Ramos (cell line): ENCODE results near the gene STK33.

Source experiments
- in situ Hi-C: fragments of 300-500 bp; cut with MboI; formaldehyde crosslinking; loops from one replicate; pipeline ENCODE4 v1.14.3; 2022; ENCODE audit warnings: low sequenced_read_pairs; ENCODE audit not compliant: unreplicated experiment

Gene STK33

GRCh38 chr11:8604078-8604723, 10.2 kb upstream of the STK33 start:
- in situ Hi-C loops = no loop called here

- in situ Hi-C loops = no loop called here
Measured at GRCh38 chr11:8603696-8604077, 9.7 kb upstream of the STK33 start.

GRCh38 chr11:8601376-8602133, 7.5 kb upstream of the STK33 start:
- in situ Hi-C loops = no loop called here

- in situ Hi-C loops = no loop called here
Measured at GRCh38 chr11:8598506-8598905, 4.5 kb upstream of the STK33 start.

GRCh38 chr11:8597182-8597581, 3.2 kb upstream of the STK33 start:
- in situ Hi-C loops = no loop called here

- in situ Hi-C loops = no loop called here
Measured at GRCh38 chr11:8596504-8597046, 2.5 kb upstream of the STK33 start.

GRCh38 chr11:8593455-8593854, 573 bp downstream of the STK33 start:
- in situ Hi-C loops = no loop called here

- in situ Hi-C loops = no loop called here
Measured at GRCh38 chr11:8587915-8588314, 6.1 kb downstream of the STK33 start.

- in situ Hi-C loops = no loop called here
Measured at GRCh38 chr11:8586805-8587204, 7.2 kb downstream of the STK33 start.

GRCh38 chr11:8586184-8586583, 7.8 kb downstream of the STK33 start:
- in situ Hi-C loops = no loop called here

- in situ Hi-C loops = no loop called here
Measured at GRCh38 chr11:8584511-8584910, 9.5 kb downstream of the STK33 start.

- in situ Hi-C loops = no loop called here
Measured at GRCh38 chr11:8584082-8584481, 9.9 kb downstream of the STK33 start.

- in situ Hi-C loops = no loop called here
Measured at GRCh38 chr11:8581300-8581699, 12.7 kb downstream of the STK33 start.

GRCh38 chr11:8577791-8578581, 16.0 kb downstream of the STK33 start:
- in situ Hi-C loops = no loop called here

- in situ Hi-C loops = no loop called here
Measured at GRCh38 chr11:8574798-8575197, 19.2 kb downstream of the STK33 start.

GRCh38 chr11:8573777-8574176, 20.3 kb downstream of the STK33 start:
- in situ Hi-C loops = no loop called here

GRCh38 chr11:8567602-8568198, 26.3 kb downstream of the STK33 start:
- in situ Hi-C loops = loop anchor here (10.0 kb wide), 1 partner anchor 233 kb away; no protein-coding TSS in a partner anchor

- in situ Hi-C loops = loop anchor here (10.0 kb wide), 1 partner anchor 232 kb away; no protein-coding TSS in a partner anchor
Measured at GRCh38 chr11:8566613-8567210, 27.3 kb downstream of the STK33 start.

GRCh38 chr11:8564526-8564925, 29.5 kb downstream of the STK33 start:
- in situ Hi-C loops = loop anchor here (10.0 kb wide), 1 partner anchor 230 kb away; no protein-coding TSS in a partner anchor

GRCh38 chr11:8561461-8561860, 32.6 kb downstream of the STK33 start:
- in situ Hi-C loops = loop anchor here (10.0 kb wide), 1 partner anchor 227 kb away; no protein-coding TSS in a partner anchor
